GM18507 (cell line): ENCODE measurements around the gene PEX26.
A peak's percentile ranks its signal among the peaks of the same experiment; 100 is the strongest.
"Not testable (repeated sequence)": the region's sequence is repeated elsewhere in the genome, so short reads cannot be mapped to it uniquely, and the experiment has no call there.

Source experiments
- DNase-seq: peaks from one replicate; pipeline ENCODE4 v3.0.0; 2011; ENCODE audit warnings: low read depth; ENCODE audit not compliant: insufficient read length; ENCODE audit errors: extremely low spot score
- FAIRE-seq: peaks from 2 replicates; lab custom pipeline; 2011; peaks lifted over from hg19 to GRCh38; lab: Jason Lieb, UNC

PEX26 gene

GRCh38 chr22:18069041-18069440, 8.7 kb upstream of the PEX26 start:
- FAIRE-seq (no peak), DNase-seq (no peak)

- DNase-seq (no peak), FAIRE-seq (no peak)
These were observed 7.7 kb upstream of the PEX26 start for GRCh38 chr22:18070041-18070440.

- DNase-seq (no peak), FAIRE-seq (no peak)
These were observed 7.1 kb upstream of the PEX26 start for GRCh38 chr22:18070556-18071306.

GRCh38 chr22:18071307-18071967, 6.4 kb upstream of the PEX26 start:
- not testable (repeated sequence) for FAIRE-seq, DNase-seq

- DNase-seq (no peak), FAIRE-seq (no peak)
These were observed 5.9 kb upstream of the PEX26 start for GRCh38 chr22:18071968-18072310.

GRCh38 chr22:18073467-18073866, 4.3 kb upstream of the PEX26 start:
- no peak for FAIRE-seq
- no peak for DNase-seq

- DNase-seq, FAIRE-seq: not testable (repeated sequence)
These were observed 3.9 kb upstream of the PEX26 start for GRCh38 chr22:18073927-18074326.

GRCh38 chr22:18075101-18075719, 2.6 kb upstream of the PEX26 start:
- DNase-seq (no peak), FAIRE-seq (no peak)

GRCh38 chr22:18075720-18076497, 1.9 kb upstream of the PEX26 start:
- peak; percentile 88 for FAIRE-seq
- no peak for DNase-seq

GRCh38 chr22:18077087-18077638, 627 bp upstream of the PEX26 start:
- no peak for DNase-seq

GRCh38 chr22:18078329-18079041, 695 bp downstream of the PEX26 start:
- FAIRE-seq, result peak; percentile 35
- no peak for DNase-seq

More at GRCh38 chr22:18077087-18077638, 627 bp upstream of the PEX26 start:
- FAIRE-seq, result no peak

GRCh38 chr22:18079706-18080233, 2.0 kb downstream of the PEX26 start:
- no peak for FAIRE-seq
- DNase-seq, result no peak

GRCh38 chr22:18081416-18081815, 3.6 kb downstream of the PEX26 start:
- FAIRE-seq (no peak), DNase-seq (no peak)

GRCh38 chr22:18082467-18082866, 4.7 kb downstream of the PEX26 start:
- no peak for DNase-seq
- no peak for FAIRE-seq

- FAIRE-seq, result no peak
- DNase-seq, result no peak
These were observed 5.6 kb downstream of the PEX26 start for GRCh38 chr22:18083406-18083805.

GRCh38 chr22:18085188-18085587, 7.4 kb downstream of the PEX26 start:
- DNase-seq, result no peak
- no peak for FAIRE-seq

- FAIRE-seq (no peak), DNase-seq (no peak)
These were observed 9.6 kb downstream of the PEX26 start for GRCh38 chr22:18087350-18087855.

- DNase-seq (no peak), FAIRE-seq (no peak)
These were observed 11.2 kb downstream of the PEX26 start for GRCh38 chr22:18088825-18089568.
